ENCODE data around the gene RGS8.

The RGS8 gene

GRCh38 chr1:182690886-182691443 lies 6.6 kb upstream of the RGS8 start:
- H3K4me2 ChIP-seq (ENCODE audit: low read depth, low read length, poor library complexity, severe bottlenecking) = no peak overlapping the region
- no peaks in the 10 kb centered on the region for H3K9me3 ChIP-seq (ENCODE audit: insufficient read depth, low read depth, low read length)
- H3K79me2 ChIP-seq (ENCODE audit: insufficient read depth, low read length) = no peaks in the 10 kb centered on the region
- H3K4me1 ChIP-seq (ENCODE audit: insufficient read depth, low read length, poor library complexity, severe bottlenecking) = no peaks in the 10 kb centered on the region
- no peaks in the 10 kb centered on the region for H3F3A ChIP-seq (ENCODE audit: low read depth)
- no peak overlapping the region for H2AFZ ChIP-seq (ENCODE audit: low read length)
- TF ChIP-seq EZH2phosphoT487 (IDR thresholded peaks at IDR 0.05; ENCODE audit: borderline replicate concordance) = no peak
- TF ChIP-seq CTCF (conservative IDR thresholded peaks at IDR 0.05; ENCODE audit: low read length) = no peak
- no peaks in the 10 kb centered on the region for H4K20me1 ChIP-seq (ENCODE audit: insufficient read depth, low read length, poor library complexity, severe bottlenecking)
- H3K9ac ChIP-seq (ENCODE audit: low read depth, low read length, poor library complexity, severe bottlenecking) = no peak overlapping the region
- H3K4me3 ChIP-seq (ENCODE audit: low read length, poor library complexity, severe bottlenecking) = no peak overlapping the region
- H3K9me2 ChIP-seq (replicated peaks; ENCODE audit: low read depth, low read length) = no peaks in the 10 kb centered on the region
- H3K27me3 ChIP-seq (ENCODE audit: insufficient read depth, low read length, poor library complexity, severe bottlenecking) = no peaks in the 10 kb centered on the region
- H3K36me3 ChIP-seq (ENCODE audit: insufficient read depth, low read length) = no peaks in the 10 kb centered on the region

GRCh38 chr1:182688436-182689205 lies 4.2 kb upstream of the RGS8 start:
- no peaks in the 10 kb centered on the region for H3K9me2 ChIP-seq (replicated peaks; ENCODE audit: low read depth, low read length)
- H3K4me2 ChIP-seq (ENCODE audit: low read depth, low read length, poor library complexity, severe bottlenecking) = no peak overlapping the region
- no peaks in the 10 kb centered on the region for H3K36me3 ChIP-seq (ENCODE audit: insufficient read depth, low read length)
- H3K9me3 ChIP-seq (ENCODE audit: insufficient read depth, low read depth, low read length) = no peaks in the 10 kb centered on the region
- H3K79me2 ChIP-seq (ENCODE audit: insufficient read depth, low read length) = no peaks in the 10 kb centered on the region
- H3K9ac ChIP-seq (ENCODE audit: low read depth, low read length, poor library complexity, severe bottlenecking) = no peak overlapping the region
- H4K20me1 ChIP-seq (ENCODE audit: insufficient read depth, low read length, poor library complexity, severe bottlenecking) = no peaks in the 10 kb centered on the region
- no peaks in the 10 kb centered on the region for H3F3A ChIP-seq (ENCODE audit: low read depth)
- no peak overlapping the region for H3K4me3 ChIP-seq (ENCODE audit: low read length, poor library complexity, severe bottlenecking)
- TF ChIP-seq EZH2phosphoT487 (IDR thresholded peaks at IDR 0.05; ENCODE audit: borderline replicate concordance) (no peak), CTCF (conservative IDR thresholded peaks at IDR 0.05; ENCODE audit: low read length) (no peak)
- no peak overlapping the region for H2AFZ ChIP-seq (ENCODE audit: low read length)
- no peaks in the 10 kb centered on the region for H3K4me1 ChIP-seq (ENCODE audit: insufficient read depth, low read length, poor library complexity, severe bottlenecking)
- no peaks in the 10 kb centered on the region for H3K27me3 ChIP-seq (ENCODE audit: insufficient read depth, low read length, poor library complexity, severe bottlenecking)

- Histone ChIP-seq H3K4me3 (ENCODE audit: low read length, poor library complexity, severe bottlenecking) (no peak overlapping the region), H3F3A (ENCODE audit: low read depth) (no peaks in the 10 kb centered on the region), H3K36me3 (ENCODE audit: insufficient read depth, low read length) (no peaks in the 10 kb centered on the region), H3K4me2 (ENCODE audit: low read depth, low read length, poor library complexity, severe bottlenecking) (no peak overlapping the region), H4K20me1 (ENCODE audit: insufficient read depth, low read length, poor library complexity, severe bottlenecking) (no peaks in the 10 kb centered on the region), H3K27me3 (ENCODE audit: insufficient read depth, low read length, poor library complexity, severe bottlenecking) (no peaks in the 10 kb centered on the region), H2AFZ (ENCODE audit: low read length) (no peak overlapping the region), H3K4me1 (ENCODE audit: insufficient read depth, low read length, poor library complexity, severe bottlenecking) (no peaks in the 10 kb centered on the region), H3K9ac (ENCODE audit: low read depth, low read length, poor library complexity, severe bottlenecking) (no peak overlapping the region), H3K79me2 (ENCODE audit: insufficient read depth, low read length) (no peaks in the 10 kb centered on the region), H3K9me3 (ENCODE audit: insufficient read depth, low read depth, low read length) (no peaks in the 10 kb centered on the region), H3K9me2 (replicated peaks; ENCODE audit: low read depth, low read length) (no peaks in the 10 kb centered on the region)
- no peak for TF ChIP-seq EZH2phosphoT487 (IDR thresholded peaks at IDR 0.05; ENCODE audit: borderline replicate concordance)
- no peak for TF ChIP-seq CTCF (conservative IDR thresholded peaks at IDR 0.05; ENCODE audit: low read length)
Measured at GRCh38 chr1:182687361-182687760, 3.0 kb upstream of the RGS8 start.

All from Loucy (cell line).